NCI-H345 (cell line): Measurements from ENCODE around the gene TCP1.
"Not testable (repeated sequence)": the region's sequence is repeated elsewhere in the genome, so short reads cannot be mapped to it uniquely, and the experiment has no call there.

ENCODE experiments used
- DNase-seq: peaks from one replicate; lab custom pipeline; 2025; lab: John Stamatoyannopoulos, UW

TCP1 gene

DNA sequence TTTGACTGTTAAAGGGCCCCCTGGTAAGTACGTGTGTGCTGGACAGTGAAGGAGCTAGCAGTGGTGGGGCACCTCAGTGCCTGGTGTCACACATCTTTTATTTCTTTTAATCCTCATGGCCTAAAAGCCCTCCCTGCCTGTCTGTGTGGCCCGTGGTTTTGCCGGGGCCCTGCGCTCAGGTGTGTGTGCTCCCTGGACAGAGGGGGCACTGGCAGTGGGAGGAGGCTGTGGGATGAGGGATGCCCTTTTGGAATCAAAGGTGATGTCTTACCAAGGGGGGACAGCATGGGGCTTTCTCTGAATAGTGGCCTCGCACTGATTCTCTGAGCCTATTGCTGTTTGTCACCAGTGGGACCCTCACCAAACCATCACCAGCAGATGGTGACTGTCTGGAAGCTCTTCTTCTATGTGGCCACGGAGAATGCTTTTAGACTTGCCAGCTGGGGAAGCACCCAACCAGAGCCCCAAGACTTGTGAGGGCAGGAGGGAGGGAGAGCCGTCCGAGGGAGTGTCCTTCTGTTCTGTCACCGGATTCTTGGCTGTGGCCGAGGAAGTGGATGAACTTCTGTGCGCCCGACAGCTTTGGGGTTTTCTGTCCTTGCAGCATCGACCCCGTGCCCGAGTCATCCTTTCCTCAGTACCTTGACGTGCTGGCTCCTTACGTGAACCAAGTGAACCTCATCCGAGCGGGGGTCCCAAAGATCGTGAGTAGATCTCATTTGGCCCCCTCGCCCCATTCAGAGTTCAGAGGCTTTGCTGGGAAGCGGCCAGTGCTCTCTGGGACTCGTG is 28.7 kb upstream of the TCP1 start:
- no peak for DNase-seq

GRCh38 chr6:159816775-159817174 is 27.4 kb upstream of the TCP1 start:
- DNase-seq: not testable (repeated sequence)

- no peak for DNase-seq
Measured at GRCh38 chr6:159815410-159815809, 26.0 kb upstream of the TCP1 start.

DNA sequence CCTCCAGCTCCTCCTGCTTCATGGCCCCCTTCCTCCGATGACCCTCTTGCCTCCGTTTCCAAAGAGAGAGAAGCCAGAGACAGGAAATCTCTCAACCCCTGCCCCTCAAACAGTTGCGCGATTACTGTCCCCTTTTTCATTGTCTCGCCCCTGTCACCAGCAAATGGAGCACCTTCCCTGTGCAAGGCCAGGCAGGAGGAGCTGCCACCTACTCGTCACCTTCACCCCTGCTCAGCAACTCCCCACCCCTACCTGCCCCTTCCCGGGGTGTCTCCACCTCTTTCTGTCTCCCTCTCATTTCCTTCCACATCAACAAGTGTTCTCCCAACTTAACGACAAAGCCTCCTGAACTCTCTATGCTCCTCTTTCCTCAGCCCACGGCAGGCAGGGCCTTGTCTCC is 24.4 kb upstream of the TCP1 start:
- no peak for DNase-seq

DNA sequence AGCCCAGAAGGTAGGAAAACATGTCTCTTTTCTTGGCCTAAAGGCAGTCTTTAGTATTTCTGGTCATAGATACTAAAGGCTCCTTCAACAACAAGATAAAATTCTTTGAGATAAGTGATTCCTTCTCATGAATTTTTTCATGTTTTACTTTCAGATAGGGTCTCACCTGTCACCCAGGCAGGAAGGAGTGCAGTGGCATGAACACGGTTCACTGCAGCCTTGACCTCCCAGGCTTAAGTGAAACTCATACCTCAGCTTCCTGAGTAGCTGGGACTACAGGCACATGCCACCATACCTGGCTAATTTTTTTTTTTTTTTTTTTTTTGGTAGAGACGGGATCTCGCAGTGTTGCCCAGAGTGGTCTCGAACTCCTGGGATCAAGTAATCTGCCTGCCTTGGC is 19.7 kb upstream of the TCP1 start:
- DNase-seq: no peak

DNA sequence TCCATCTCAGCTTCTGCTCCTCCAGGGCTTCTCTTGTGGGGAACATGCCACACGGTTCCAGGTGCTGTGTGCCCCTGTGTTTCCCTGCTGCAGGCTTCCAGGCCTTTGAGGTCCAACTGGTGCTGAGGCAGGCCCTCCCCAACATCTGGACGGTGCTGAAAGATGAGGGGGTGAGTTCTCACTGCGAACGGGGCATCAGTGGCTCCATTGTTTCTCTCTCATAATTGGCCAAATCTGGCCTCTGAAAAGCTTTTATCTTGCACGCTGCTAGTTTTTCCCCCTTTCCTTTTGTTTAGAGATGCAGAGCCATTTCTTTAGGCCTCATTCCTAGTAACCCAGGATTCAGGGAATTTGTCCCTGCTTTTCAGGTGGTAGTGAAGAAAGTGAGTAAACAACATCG is 19.2 kb upstream of the TCP1 start:
- DNase-seq: no peak

GRCh38 chr6:159807150-159807858 is 17.9 kb upstream of the TCP1 start:
- DNase-seq: no peak

DNA sequence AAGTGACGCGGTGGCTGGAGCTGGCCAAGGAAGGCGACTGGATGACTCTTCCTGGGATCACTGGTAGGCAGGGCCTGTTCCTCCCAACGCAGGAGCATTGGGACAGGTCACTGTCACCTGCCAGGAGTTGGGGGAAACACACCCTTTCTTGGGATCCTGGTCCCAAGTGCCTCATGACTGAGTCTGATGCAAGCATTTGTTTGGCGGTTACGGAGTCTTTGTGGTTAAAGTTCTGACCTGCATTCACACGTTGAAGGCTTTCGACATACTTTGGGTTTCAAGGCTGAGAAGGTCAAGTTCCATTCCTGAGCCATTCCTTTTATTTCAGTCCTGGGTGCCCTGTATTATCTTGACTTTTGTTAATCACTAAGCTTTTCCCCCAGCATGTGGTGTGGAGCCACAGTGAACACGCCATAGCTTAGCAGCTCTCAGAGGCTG is 16.6 kb upstream of the TCP1 start:
- no peak for DNase-seq

DNA sequence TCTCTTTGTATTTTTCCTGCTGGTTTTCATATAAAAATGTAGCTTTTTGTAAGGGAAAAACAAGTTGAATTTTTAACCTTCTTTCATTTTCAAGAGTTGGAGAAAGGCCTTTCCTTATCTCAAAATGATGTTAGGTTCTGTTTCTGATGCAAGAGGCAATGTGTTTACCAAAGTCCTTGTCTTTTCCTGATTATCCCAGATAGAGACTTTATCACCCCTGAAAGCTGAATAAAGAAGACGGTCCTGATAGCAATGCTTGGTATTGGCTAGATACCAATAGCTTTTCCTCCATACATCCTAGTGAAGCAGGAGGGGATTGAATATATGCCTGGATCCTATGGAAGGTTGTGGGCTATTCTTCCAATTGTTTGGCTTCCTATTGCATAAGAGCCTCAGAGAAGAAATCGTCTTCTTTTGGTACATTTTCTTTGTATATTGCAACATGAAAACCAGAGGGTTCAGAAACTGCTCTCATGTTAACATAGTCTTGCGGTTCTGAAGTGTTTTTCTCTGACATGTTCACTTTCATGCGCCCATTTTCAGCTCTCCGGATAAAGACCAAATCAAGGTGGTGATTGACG is 16.1 kb upstream of the TCP1 start:
- no peak for DNase-seq

DNA sequence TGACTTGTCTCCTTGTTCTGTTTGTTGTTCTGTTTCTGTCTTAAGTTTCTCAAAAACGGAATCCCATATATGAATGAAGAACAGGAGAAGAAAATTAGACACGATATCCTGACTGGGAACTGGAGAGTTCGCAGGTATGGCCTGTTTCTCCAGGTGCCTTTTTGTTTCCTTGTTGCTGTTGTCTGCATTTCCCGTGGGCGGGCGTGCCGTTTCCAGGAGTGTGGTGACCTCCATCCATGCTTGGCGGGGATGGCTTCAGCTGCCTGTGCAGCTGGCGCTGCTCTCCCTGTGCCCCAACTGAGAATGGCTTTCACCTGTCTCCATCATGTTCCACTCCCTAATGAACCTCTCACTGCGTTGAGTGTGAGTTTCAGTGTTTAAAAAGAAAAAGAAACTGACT is 15.1 kb upstream of the TCP1 start:
- DNase-seq: no peak

- no peak for DNase-seq
Measured at GRCh38 chr6:159801935-159802334, 12.5 kb upstream of the TCP1 start.

GRCh38 chr6:159800141-159800865 is 10.9 kb upstream of the TCP1 start, which contains the start of gene PNLDC1:
Gene PNLDC1 (plus strand): TSS chr6:159800276. CDS start chr6:159800308, 32 bp downstream.
- DNase-seq: no peak

GRCh38 chr6:159797554-159797953 is 8.2 kb upstream of the TCP1 start:
- DNase-seq: no peak

DNA sequence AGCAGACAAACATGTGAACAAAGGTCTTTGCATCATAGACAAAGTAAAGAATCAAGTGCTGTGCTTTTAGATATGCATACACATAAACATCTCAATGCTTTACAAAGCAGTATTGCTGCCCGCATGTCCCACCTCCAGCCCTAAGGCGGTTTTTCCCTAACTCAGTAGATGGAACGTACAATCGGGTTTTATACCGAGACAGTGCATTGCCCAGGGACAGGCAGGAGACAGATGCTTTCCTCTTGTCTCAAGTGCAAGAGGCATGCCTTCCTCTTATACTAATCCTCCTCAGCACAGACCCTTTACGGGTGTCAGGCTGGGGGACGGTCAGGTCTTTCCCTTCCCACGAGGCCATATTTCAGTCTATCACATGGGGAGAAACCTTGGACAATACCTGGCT is 5.6 kb upstream of the TCP1 start:
- not testable (repeated sequence) for DNase-seq

DNA sequence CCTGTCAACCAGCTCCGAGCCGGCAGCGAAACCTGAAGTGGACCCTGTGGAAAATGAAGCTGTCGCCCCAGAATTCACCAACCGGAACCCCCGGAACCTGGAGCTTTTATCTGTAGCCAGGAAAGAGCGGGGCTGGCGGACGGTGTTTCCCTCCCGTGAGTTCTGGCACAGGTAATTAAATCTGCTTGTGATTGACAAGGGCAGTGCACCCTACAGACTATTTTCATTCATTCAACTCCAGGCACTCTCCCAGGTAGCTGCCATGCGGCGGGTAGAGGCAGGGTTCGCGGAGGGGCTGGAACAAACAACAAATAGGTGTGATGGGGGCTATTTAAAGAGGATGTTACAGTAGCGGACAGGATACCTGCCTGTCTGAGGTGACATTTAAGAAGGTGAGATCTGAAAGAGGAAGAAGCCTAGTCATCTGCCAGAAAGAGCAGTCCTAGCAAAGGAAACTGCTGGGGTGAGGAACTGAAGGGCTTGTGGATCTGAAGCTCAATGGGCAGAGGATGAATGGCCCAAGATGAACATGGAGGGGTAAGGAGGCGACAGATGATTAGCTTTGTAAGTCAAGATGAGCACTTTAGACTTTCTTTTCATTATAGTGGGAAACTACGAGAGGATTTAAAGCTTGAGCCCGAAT is 1.7 kb upstream of the TCP1 start:
- DNase-seq: no peak

DNA sequence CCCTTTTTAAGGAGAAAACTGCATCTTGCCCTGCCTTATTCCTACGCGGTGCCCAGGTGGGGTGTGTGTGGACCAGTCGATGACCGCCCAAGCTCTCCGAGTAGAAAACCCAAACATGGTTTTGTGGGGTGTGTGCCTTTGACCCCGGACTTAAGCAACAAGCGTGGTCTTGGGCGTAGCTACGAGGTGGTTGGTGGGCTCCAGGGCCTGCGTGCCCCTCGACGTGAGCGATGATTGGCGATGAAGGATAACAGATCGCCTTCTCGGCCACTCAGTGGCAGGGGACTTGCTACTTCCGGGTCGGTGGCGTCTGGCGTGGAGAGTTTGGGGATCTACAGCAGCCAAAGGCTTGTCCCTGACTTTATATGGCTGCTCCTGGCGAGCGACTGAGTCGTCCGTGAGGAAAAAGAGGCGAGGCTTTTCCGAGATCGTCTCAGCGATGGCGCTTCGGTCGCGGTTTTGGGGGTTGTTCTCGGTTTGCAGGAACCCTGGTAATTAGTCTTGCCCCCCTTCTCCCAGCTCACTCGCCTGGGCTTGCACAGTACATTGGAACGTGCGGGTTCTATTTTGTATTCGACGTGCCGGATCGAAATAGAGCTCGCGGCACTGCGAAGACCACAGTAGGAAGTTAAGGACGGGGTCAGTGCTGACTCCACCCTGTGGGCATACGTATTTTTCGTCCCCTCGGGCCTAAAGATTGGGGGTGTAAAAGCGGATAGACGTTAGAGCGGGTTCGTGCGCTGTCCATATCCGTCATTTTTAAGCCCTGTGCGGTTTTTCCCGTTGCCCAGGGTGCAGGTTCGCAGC is 950 bp upstream of the TCP1 start, which contains the start of gene MRPL18:
MRPL18 (plus strand) TSS at position 319 of the 807 bp plus-strand sequence; CDS start at position 440, 121 bp downstream.
- peak; percentile 97 for DNase-seq

- DNase-seq: no peak
Measured at GRCh38 chr6:159788753-159789376, 537 bp downstream of the TCP1 start.

DNA sequence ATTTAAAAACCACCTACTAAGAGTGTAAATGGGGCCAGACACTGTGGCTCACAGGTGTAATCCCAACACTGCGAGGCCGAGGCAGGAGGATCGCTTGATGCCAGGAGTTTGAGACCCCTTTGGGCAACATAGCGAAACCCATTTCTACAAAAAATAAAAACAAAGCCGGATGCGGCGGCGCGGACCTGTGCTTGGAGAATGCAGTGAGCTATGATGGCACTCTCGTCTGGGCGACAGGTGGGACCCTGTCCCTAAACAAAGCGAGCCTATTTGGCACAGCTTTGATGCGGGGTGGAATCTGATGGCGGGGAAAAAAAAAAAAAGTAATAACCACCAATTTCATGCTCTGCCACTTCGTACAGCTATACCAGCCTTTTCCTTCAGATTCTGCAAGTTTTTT is 1.1 kb downstream of the TCP1 start:
- no peak for DNase-seq

GRCh38 chr6:159778542-159779103 is 10.8 kb downstream of the TCP1 start:
- no peak for DNase-seq

DNA sequence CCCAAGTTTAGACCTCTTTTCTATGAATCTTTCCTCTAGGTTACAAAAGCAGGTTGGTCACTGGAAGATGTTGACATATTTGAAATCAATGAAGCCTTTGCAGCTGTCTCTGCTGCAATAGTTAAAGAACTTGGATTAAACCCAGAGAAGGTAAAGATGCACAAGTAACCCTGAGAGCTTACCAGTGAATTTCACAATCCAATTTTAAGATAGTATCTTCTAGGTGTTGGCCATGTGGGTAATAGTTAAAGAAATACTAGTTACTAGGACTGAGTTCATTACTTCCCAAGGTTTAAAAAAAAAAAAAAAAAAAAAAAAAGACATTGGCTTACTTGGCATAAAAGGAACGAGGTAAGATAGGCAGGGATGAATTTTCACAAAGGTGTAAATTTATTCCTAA is 11.3 kb downstream of the TCP1 start:
- DNase-seq: no peak
